ENCODE measurements around the gene KRT26. TPM values are rescaled to one million over a fixed set of nuclear protein-coding genes. Genes with fewer than 3 reads are reported as not detected.

The KRT26 gene
- total RNA-seq, 4 donors from 2014 or later, result 9.2 TPM; not detected in 3

GRCh38 chr17:40810494-40810893, 38.5 kb upstream of the KRT26 start:
- WGBS, 2 donors, result 61 to 63% methylated on average over 6 of the region's 6 CpGs
- TF ChIP-seq POLR2A (IDR thresholded peaks at IDR 0.05) (no peak), CTCF (IDR thresholded peaks at IDR 0.05) (no peak)
- no peak overlapping the region for H3K4me3 ChIP-seq (ENCODE audit: low read depth, poor library complexity, severe bottlenecking)
- no peak for DNase-seq (ENCODE audit: low spot score in 2 of 2)
- intact Hi-C loops (cut with DNase I; ENCODE audit: low total_unique reads), result no loop called here

- H3K4me3 ChIP-seq (ENCODE audit: low read depth, poor library complexity, severe bottlenecking), result no peak overlapping the region
- DNase-seq (ENCODE audit: low spot score in 2 of 2), result no peak
- 36 to 58% methylated on average over 2 of the region's 2 CpGs for WGBS, 2 donors
- intact Hi-C loops (cut with DNase I; ENCODE audit: low total_unique reads), result loop anchor here (5.0 to 10.0 kb wide), 3 partner anchors 95 to 857 kb away; no protein-coding TSS in a partner anchor
- TF ChIP-seq POLR2A (IDR thresholded peaks at IDR 0.05) (no peak), CTCF (IDR thresholded peaks at IDR 0.05) (no peak)
Observed at GRCh38 chr17:40809721-40810421, 37.9 kb upstream of the KRT26 start.

- DNase-seq (ENCODE audit: low spot score in 2 of 2), result no peak
- 73 to 82% methylated on average over 3 of the region's 3 CpGs for WGBS, 2 donors
- TF ChIP-seq CTCF (IDR thresholded peaks at IDR 0.05), result no peak
- TF ChIP-seq POLR2A (IDR thresholded peaks at IDR 0.05), result no peak
- intact Hi-C loops (cut with DNase I; ENCODE audit: low total_unique reads), result loop anchor here (5.0 to 10.0 kb wide), 3 partner anchors 99 to 861 kb away; no protein-coding TSS in a partner anchor
- H3K4me3 ChIP-seq (ENCODE audit: low read depth, poor library complexity, severe bottlenecking), result no peak overlapping the region
Observed at GRCh38 chr17:40806131-40806530, 34.1 kb upstream of the KRT26 start.

GRCh38 chr17:40803617-40804082, 31.6 kb upstream of the KRT26 start:
- peak; percentile 74 to 95 for DNase-seq (ENCODE audit: low spot score in 2 of 2)
- no peak overlapping the region for H3K4me3 ChIP-seq (ENCODE audit: low read depth, poor library complexity, severe bottlenecking)
- peak in 1 of 3 donors; percentile 81 for TF ChIP-seq CTCF (IDR thresholded peaks at IDR 0.05)
- TF ChIP-seq POLR2A (IDR thresholded peaks at IDR 0.05), result no peak
- intact Hi-C loops (cut with DNase I; ENCODE audit: low total_unique reads), result loop anchor here (10.0 kb wide), 2 partner anchors 101 to 741 kb away; no protein-coding TSS in a partner anchor
- WGBS, 2 donors, result 13 to 15% methylated on average over 13 of the region's 13 CpGs

- no peak for DNase-seq (ENCODE audit: low spot score in 2 of 2)
- intact Hi-C loops (cut with DNase I; ENCODE audit: low total_unique reads), result loop anchor here (10.0 kb wide), 2 partner anchors 104 to 744 kb away; no protein-coding TSS in a partner anchor
Observed at GRCh38 chr17:40801157-40801556, 29.2 kb upstream of the KRT26 start.

More at GRCh38 chr17:40801157-40801556, 29.2 kb upstream of the KRT26 start:
- H3K4me3 ChIP-seq (ENCODE audit: low read depth, poor library complexity, severe bottlenecking), result no peak overlapping the region
- WGBS, 2 donors, result 74 to 82% methylated on average over 2 of the region's 2 CpGs
- TF ChIP-seq CTCF (IDR thresholded peaks at IDR 0.05) (no peak), POLR2A (IDR thresholded peaks at IDR 0.05) (no peak)

Data from lower leg skin (tissue), 4 donors.